Uterine smooth muscle cell (primary cell): ENCODE results near the gene AP2S1. TPM values are rescaled to one million over a fixed set of nuclear protein-coding genes. Genes with fewer than 3 reads are reported as not detected.

ENCODE experiments used
- total RNA-seq: library from RNA; depleted of rRNA; stranded (reverse); fragments of >200 nt; gene quantifications from 2 replicates; pipeline ENCODE4 v1.2.3, GENCODE V29; 2014

Gene AP2S1
- total RNA-seq: 124 and 142 TPM in 2 replicates

DNA sequence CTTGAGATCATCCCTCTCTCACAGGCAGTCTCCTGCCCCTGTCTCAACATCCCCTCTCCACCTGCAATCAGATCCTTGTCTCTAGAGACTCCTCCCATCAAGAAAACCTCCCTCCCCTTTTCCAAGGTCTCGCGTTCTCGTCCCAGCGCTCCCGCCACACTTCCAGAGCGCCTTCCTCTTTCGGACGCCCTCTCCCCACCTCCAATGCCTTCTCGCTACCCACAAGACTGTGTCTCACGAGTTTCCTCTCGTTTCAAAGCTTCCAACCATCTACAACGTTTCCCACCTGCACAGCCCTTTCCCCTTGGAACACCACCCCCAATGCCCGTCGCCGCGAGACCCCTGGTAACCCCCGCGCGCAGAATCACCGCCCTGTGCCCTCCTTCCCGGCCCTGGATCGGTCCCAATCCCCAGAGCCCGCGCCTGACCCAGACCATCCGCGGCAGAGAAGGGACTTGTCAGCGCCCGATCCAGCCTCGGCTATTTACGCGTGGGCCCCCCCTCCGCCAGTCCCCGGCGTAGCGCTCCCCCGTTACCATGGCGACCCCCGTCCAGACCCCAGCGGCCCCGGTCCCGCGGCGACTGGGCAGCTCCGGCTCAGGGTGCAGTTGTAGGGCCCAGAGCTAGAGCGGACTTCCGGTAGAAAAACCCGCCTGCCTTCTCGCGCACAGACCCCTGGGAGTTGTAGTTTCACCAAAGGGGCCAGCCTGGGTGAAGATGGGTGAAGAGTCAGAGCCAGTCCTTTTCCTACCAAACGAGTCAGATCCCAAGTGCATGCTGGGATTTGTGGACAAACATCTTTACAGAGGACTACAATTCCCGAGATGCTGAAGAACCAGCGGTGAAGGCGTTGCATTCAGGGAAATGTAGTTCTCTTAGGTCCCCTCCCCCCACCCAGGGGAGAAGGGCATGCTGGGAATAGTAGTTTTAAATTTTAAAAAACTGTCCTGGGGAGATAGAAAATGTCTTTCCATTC is at the start of gene AP2S1:
Gene AP2S1, minus strand, starts transcription at position 619 of the 976 bp plus-strand sequence. Its CDS starts 80 bp downstream, at position 539.

DNA sequence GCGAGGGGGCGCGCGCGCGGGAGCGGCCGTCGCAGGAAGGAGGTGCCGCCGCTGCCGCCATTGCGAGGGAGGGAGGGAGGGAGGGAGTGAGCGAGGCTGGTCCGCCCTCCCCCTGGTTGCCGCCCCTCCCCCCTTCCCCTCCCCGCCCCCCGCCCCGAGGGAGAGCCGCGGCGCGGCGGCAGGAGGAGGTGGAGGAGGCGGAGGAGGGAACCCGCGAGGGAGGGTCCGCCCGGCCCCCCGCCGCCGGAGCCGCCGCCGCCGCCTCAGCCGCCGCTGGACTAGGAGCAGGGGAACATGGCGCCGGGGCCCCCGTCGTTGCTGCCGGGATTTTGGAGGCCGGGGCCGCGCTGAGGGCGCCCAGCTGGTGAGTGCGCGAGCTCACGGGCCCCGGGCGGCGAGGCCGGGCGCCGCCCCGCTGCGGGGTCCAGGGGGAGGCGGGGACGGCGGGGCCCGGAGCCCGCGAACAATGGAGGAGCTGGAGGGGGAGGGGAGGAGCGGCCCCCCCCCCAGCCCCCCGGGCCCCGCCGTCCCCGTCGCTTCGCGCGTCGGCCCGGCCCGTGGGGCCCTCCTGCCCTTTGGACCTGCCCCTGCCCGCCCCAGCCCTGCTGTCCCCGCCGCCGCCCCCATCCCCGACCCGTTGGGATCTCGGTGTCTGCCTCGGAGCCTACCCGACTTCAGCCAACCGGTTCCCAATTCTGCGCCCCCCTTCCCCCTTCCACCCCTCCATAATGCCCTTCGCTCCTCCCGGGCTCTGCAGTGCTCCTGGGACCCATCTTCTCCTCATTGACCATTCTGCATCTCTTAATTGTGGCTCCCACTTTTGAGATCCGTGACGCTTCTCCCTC is 10.4 kb upstream of the AP2S1 start, which contains the start of gene ARHGAP35:
Gene ARHGAP35, plus strand, starts transcription at position 152 of the 845 bp plus-strand sequence. CDS start 57,679 bp downstream, outside the sequence.

DNA sequence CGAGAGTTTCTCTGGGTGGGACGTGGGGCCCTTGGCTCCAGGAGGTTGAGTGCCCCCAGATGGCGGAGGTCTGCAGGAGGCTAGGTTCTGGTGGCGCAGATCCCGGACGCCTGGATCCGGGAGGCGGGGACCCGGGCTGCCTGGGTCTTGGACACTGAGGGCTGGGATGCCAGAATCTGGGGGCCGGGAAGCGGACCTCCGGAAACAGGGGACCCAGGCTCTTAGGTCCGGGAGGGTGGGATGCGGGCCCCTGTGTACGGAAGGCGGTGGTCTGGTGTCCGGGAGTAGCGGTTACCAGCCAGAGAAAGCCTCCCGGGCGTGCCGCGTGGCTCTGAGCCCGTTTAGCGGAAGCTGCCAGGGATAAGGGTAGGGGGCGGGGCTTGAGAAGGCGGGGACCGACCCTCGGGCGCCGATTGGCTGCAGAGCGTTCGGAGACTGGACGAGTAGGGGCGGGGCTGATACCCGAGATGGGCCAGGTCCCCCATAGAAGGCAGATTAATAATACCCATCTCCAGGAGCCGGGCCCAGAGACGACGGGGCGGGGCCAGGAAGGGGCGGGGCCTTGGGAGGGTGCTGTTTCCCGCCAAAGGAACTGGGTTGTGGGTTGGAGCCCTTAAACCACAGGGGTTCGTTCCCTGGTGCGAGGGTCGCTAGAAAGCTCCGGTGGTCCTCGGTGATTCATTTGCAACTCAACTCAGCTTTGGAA is 62.2 kb downstream of the AP2S1 start, which contains the start of gene SLC1A5:
Gene SLC1A5, minus strand, starts transcription at position 333 of the 706 bp plus-strand sequence. CDS start 629 bp downstream, outside the sequence.

Other genes with a start within 250 kb of the AP2S1 start
- gene CALM3, start 249.5 kb downstream of the AP2S1 start, total RNA-seq: 257 and 324 TPM in 2 replicates
- 3.7 and 6.2 TPM in 2 replicates for gene PTGIR, start 225.8 kb downstream of the AP2S1 start, total RNA-seq
- not detected in 2 replicates for gene GNG8, start 214.6 kb downstream of the AP2S1 start, total RNA-seq
- gene DACT3, start 189.7 kb downstream of the AP2S1 start, total RNA-seq: 6.2 and 8.0 TPM in 2 replicates
- gene PRKD2, start 133.7 kb downstream of the AP2S1 start, total RNA-seq: 14.7 and 21.6 TPM in 2 replicates
- 25.7 and 27.2 TPM in 2 replicates for gene FKRP, start 104.8 kb downstream of the AP2S1 start, total RNA-seq
- 54.5 and 62.4 TPM in 2 replicates for gene STRN4, start 104.4 kb downstream of the AP2S1 start, total RNA-seq
- gene SLC1A5, start 62.3 kb downstream of the AP2S1 start, total RNA-seq: 213 and 333 TPM in 2 replicates
- 39.3 and 58.6 TPM in 2 replicates for gene ARHGAP35, start 10.2 kb upstream of the AP2S1 start, total RNA-seq
- gene NPAS1, start 169.0 kb upstream of the AP2S1 start, total RNA-seq: 0.33 and 0.50 TPM in 2 replicates
- 19.1 and 23.7 TPM in 2 replicates for gene TMEM160, start 197.8 kb upstream of the AP2S1 start, total RNA-seq